SK-N-SH treated with all-trans-retinoic acid at 6 μM for 48 hours (cell line): ENCODE data around the gene ERLIN1.

Source experiments
- BACH2 ChIP-seq: fragments of 250-450 bp; sonication (Bioruptor Pico); IDR thresholded peaks from 2 replicates; pipeline ENCODE4 v1.9.0; 2021; ENCODE audit warnings: mild to moderate bottlenecking, borderline replicate concordance
- CSDC2 ChIP-seq: fragments of 250-450 bp; sonication (Bioruptor Pico); IDR thresholded peaks from 2 replicates; pipeline ENCODE4 v1.5.0; 2020; ENCODE audit warnings: mild to moderate bottlenecking, moderate library complexity
- ESRRG ChIP-seq: fragments of 250-450 bp; sonication (Bioruptor Pico); IDR thresholded peaks from 2 replicates; pipeline ENCODE4 v1.6.1; 2021; ENCODE audit warnings: mild to moderate bottlenecking
- RARB ChIP-seq: fragments of 250-450 bp; sonication (Bioruptor Pico); IDR thresholded peaks from 2 replicates; pipeline ENCODE4 v1.8.0; 2021; ENCODE audit warnings: mild to moderate bottlenecking, moderate library complexity
- SNAI2 ChIP-seq: fragments of 250-450 bp; sonication (Bioruptor Pico); IDR thresholded peaks from 2 replicates; pipeline ENCODE4 v1.5.0; 2020; ENCODE audit warnings: mild to moderate bottlenecking, moderate library complexity
- TCF4 ChIP-seq: fragments of 250-450 bp; sonication (Bioruptor Pico); IDR thresholded peaks from 2 replicates; pipeline ENCODE4 v1.8.0; 2021; ENCODE audit warnings: mild to moderate bottlenecking, moderate library complexity, borderline replicate concordance
- ZC3H10 ChIP-seq: fragments of 250-450 bp; sonication (Bioruptor Pico); IDR thresholded peaks from 2 replicates; pipeline ENCODE4 v1.5.1; 2021; ENCODE audit warnings: mild to moderate bottlenecking, moderate library complexity
- ZFP30 ChIP-seq: fragments of 450-650 bp; formaldehyde crosslinking; IDR thresholded peaks from 2 replicates; pipeline ENCODE4 v1.5.0; 2022; ENCODE audit warnings: mild to moderate bottlenecking, moderate library complexity
- ZNF565 ChIP-seq: fragments of 450-650 bp; formaldehyde crosslinking; conservative IDR thresholded peaks from 2 replicates; pipeline ENCODE4 v1.5.0; 2020; ENCODE audit warnings: low read depth, mild to moderate bottlenecking, moderate library complexity
- TF ChIP-seq, protein P1 (sequence below): fragments of 250-450 bp; sonication (Bioruptor Pico); IDR thresholded peaks from 2 replicates; pipeline ENCODE4 v1.8.0; 2020; ENCODE audit warnings: mild to moderate bottlenecking, moderate library complexity, borderline replicate concordance
- TF ChIP-seq, protein P2 (sequence below): fragments of 250-450 bp; sonication (Bioruptor Pico); IDR thresholded peaks from 2 replicates; pipeline ENCODE4 v1.8.0; 2021; ENCODE audit warnings: low read depth, mild to moderate bottlenecking, moderate library complexity, borderline replicate concordance
- TF ChIP-seq, protein P3 (sequence below): fragments of 250-450 bp; sonication (Bioruptor Pico); IDR thresholded peaks from 2 replicates; pipeline ENCODE4 v1.5.1; 2021; ENCODE audit warnings: mild to moderate bottlenecking, moderate library complexity
- TF ChIP-seq, protein P4 (sequence below): fragments of 250-450 bp; sonication (Bioruptor Pico); IDR thresholded peaks from 2 replicates; pipeline ENCODE4 v1.5.1; 2020; ENCODE audit warnings: low read depth, mild to moderate bottlenecking, moderate library complexity

DNA sequence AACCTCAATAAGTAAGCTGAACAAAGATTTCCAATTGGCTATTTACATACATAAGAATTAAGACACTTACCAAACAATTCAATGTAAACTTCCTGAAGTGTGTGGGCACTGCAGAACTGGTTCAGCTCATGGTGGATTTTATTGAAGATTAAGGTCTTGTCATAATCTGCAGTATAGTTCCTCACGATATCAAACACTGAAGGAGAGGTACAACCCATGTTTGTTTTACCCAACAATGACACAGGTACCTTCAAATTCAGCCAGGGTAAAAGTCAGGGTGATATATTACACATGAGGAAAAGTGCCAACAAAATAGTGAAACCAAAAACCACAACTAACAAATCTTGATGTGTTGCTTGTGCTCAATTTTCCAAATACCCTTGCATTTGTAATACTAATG is 10.0 kb downstream of the ERLIN1 start:
- TF ChIP-seq SNAI2 (CRISPR knock-in tag) (no peak), ZC3H10 (CRISPR knock-in tag) (no peak), RARB (CRISPR knock-in tag) (no peak), ZNF565 (no peak), ESRRG (CRISPR knock-in tag) (no peak), BACH2 (CRISPR knock-in tag) (no peak), TCF4 (CRISPR knock-in tag) (no peak), CSDC2 (no peak), ZFP30 (no peak)
- TF ChIP-seq, protein P1, sequence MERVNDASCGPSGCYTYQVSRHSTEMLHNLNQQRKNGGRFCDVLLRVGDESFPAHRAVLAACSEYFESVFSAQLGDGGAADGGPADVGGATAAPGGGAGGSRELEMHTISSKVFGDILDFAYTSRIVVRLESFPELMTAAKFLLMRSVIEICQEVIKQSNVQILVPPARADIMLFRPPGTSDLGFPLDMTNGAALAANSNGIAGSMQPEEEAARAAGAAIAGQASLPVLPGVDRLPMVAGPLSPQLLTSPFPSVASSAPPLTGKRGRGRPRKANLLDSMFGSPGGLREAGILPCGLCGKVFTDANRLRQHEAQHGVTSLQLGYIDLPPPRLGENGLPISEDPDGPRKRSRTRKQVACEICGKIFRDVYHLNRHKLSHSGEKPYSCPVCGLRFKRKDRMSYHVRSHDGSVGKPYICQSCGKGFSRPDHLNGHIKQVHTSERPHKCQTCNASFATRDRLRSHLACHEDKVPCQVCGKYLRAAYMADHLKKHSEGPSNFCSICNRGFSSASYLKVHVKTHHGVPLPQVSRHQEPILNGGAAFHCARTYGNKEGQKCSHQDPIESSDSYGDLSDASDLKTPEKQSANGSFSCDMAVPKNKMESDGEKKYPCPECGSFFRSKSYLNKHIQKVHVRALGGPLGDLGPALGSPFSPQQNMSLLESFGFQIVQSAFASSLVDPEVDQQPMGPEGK (CRISPR knock-in tag) = no peak
- TF ChIP-seq, protein P2, sequence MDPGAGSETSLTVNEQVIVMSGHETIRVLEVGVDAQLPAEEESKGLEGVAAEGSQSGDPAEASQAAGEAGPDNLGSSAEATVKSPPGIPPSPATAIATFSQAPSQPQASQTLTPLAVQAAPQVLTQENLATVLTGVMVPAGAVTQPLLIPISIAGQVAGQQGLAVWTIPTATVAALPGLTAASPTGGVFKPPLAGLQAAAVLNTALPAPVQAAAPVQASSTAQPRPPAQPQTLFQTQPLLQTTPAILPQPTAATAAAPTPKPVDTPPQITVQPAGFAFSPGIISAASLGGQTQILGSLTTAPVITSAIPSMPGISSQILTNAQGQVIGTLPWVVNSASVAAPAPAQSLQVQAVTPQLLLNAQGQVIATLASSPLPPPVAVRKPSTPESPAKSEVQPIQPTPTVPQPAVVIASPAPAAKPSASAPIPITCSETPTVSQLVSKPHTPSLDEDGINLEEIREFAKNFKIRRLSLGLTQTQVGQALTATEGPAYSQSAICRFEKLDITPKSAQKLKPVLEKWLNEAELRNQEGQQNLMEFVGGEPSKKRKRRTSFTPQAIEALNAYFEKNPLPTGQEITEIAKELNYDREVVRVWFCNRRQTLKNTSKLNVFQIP (CRISPR knock-in tag) = no peak
- TF ChIP-seq, protein P3, sequence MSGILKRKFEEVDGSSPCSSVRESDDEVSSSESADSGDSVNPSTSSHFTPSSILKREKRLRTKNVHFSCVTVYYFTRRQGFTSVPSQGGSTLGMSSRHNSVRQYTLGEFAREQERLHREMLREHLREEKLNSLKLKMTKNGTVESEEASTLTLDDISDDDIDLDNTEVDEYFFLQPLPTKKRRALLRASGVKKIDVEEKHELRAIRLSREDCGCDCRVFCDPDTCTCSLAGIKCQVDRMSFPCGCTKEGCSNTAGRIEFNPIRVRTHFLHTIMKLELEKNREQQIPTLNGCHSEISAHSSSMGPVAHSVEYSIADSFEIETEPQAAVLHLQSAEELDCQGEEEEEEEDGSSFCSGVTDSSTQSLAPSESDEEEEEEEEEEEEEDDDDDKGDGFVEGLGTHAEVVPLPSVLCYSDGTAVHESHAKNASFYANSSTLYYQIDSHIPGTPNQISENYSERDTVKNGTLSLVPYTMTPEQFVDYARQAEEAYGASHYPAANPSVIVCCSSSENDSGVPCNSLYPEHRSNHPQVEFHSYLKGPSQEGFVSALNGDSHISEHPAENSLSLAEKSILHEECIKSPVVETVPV (CRISPR knock-in tag) = no peak
- TF ChIP-seq, protein P4, sequence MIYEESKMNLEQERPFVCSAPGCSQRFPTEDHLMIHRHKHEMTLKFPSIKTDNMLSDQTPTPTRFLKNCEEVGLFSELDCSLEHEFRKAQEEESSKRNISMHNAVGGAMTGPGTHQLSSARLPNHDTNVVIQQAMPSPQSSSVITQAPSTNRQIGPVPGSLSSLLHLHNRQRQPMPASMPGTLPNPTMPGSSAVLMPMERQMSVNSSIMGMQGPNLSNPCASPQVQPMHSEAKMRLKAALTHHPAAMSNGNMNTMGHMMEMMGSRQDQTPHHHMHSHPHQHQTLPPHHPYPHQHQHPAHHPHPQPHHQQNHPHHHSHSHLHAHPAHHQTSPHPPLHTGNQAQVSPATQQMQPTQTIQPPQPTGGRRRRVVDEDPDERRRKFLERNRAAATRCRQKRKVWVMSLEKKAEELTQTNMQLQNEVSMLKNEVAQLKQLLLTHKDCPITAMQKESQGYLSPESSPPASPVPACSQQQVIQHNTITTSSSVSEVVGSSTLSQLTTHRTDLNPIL (CRISPR knock-in tag) = no peak
